DOHH2 (cell line): Measurements from ENCODE around the gene PELI2.

Source experiments
- H3F3A ChIP-seq: fragments of 200-600 bp; sonication (generic), shearing (Covaris generic); 2 replicates; pipeline ENCODE4 v1.6.0; 2016; ENCODE audit warnings: antibody characterized with exemption, mild to moderate bottlenecking; ENCODE audit not compliant: control insufficient read depth, insufficient read depth
- H3K27ac ChIP-seq: fragments of 200-600 bp; sonication (generic); 2 replicates; pipeline ENCODE4 v1.5.1; 2014; ENCODE audit warnings: low read depth, mild to moderate bottlenecking, low read length, moderate library complexity
- H3K27me3 ChIP-seq: fragments of 200-600 bp; sonication (generic); 2 replicates; pipeline ENCODE4 v1.6.1; 2014; ENCODE audit warnings: mild to moderate bottlenecking, low read length, mixed read lengths; ENCODE audit not compliant: control insufficient read depth
- H3K36me3 ChIP-seq: fragments of 200-600 bp; sonication (generic); 2 replicates; pipeline ENCODE4 v1.6.1; 2014; ENCODE audit warnings: mild to moderate bottlenecking, low read length, moderate library complexity, mixed read lengths; ENCODE audit not compliant: control insufficient read depth
- H3K4me1 ChIP-seq: fragments of 200-600 bp; sonication (generic); 2 replicates; pipeline ENCODE4 v1.6.1; 2014; ENCODE audit warnings: mild to moderate bottlenecking, low read length, mixed read lengths; ENCODE audit not compliant: control insufficient read depth
- H3K4me2 ChIP-seq: fragments of 200-600 bp; sonication (generic); 2 replicates; pipeline ENCODE4 v1.6.0; 2014; ENCODE audit warnings: mild to moderate bottlenecking, low read length, moderate library complexity
- H3K4me3 ChIP-seq: fragments of 200-600 bp; sonication (generic); 2 replicates; pipeline ENCODE4 v1.5.1; 2014; ENCODE audit warnings: mild to moderate bottlenecking, low read length, mixed read lengths
- H3K79me2 ChIP-seq: fragments of 200-600 bp; sonication (generic); 2 replicates; pipeline ENCODE4 v1.6.1; 2014; ENCODE audit warnings: mild to moderate bottlenecking, low read length, mixed read lengths; ENCODE audit not compliant: control insufficient read depth
- H3K9me2 ChIP-seq: fragments of 200-600 bp; sonication (generic); replicated peaks from 2 replicates; pipeline ENCODE4 v1.6.1; 2014; ENCODE audit warnings: mild to moderate bottlenecking, low read length, mixed read lengths; ENCODE audit not compliant: control insufficient read depth
- H3K9me3 ChIP-seq: fragments of 200-600 bp; sonication (generic); 2 replicates; pipeline ENCODE4 v1.6.1; 2014; ENCODE audit warnings: antibody characterized with exemption, low read length, mixed read lengths; ENCODE audit not compliant: control insufficient read depth, insufficient read depth
- H4K20me1 ChIP-seq: fragments of 200-600 bp; sonication (generic); 2 replicates; pipeline ENCODE4 v1.6.0; 2014; ENCODE audit warnings: low read depth, mild to moderate bottlenecking, antibody characterized with exemption, low read length, moderate library complexity; ENCODE audit not compliant: control insufficient read depth, insufficient read depth
- EZH2phosphoT487 ChIP-seq: fragments of 200-600 bp; sonication (generic); IDR thresholded peaks from 2 replicates; pipeline ENCODE4 v1.6.1; 2017; ENCODE audit warnings: borderline replicate concordance, mild to moderate bottlenecking, antibody characterized with exemption, low read length, moderate library complexity, mixed read lengths
- TF ChIP-seq, protein P1 (sequence below): fragments of 200-600 bp; sonication (generic); IDR thresholded peaks from one replicate; pipeline ENCODE4 v1.5.1; 2014; ENCODE audit warnings: antibody characterized with exemption, mild to moderate bottlenecking, low read depth, low read length; ENCODE audit not compliant: poor library complexity, severe bottlenecking

The PELI2 gene

DNA sequence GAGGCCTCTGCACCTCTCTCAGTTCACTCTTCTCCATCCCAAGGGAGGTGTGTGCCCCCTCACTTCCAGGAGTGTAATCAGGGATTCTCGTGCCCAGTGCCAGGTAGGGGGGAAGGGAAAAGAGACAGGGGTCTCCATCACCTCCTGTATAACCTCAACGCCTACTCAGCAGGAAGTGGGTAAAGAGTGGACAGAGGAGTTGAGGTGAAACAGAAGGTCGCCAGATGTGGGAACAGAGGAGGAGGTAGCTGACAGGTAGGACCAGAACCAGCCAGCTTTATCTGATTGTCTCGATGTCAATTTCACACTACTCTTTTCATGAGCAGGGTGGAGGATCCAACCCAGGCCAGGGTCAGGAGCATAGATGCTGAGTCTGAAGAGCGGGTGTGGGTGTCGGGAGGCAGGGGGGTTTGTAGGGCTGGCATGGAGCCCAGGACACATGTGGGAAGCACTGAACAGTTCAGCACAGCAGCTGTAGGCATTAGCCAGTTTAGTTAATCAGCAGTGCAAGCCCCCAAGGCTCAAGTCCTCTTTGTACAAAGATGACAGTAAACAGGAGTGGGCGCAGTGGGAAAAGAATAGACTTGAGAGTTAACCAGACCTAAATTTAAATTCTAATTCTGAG, 213.5 kb downstream of the PELI2 start:
- Histone ChIP-seq H3K9me3 (no peaks in the 10 kb centered on the region), H3K4me1 (no peaks in the 10 kb centered on the region), H3K27me3 (no peaks in the 10 kb centered on the region), H4K20me1 (no peaks in the 10 kb centered on the region), H3K4me3 (no peak overlapping the region), H3K9me2 (no peaks in the 10 kb centered on the region), H3K27ac (no peak overlapping the region), H3K4me2 (no peak overlapping the region), H3K79me2 (no peaks in the 10 kb centered on the region), H3K36me3 (no peaks in the 10 kb centered on the region), H3F3A (no peaks in the 10 kb centered on the region)
- TF ChIP-seq, protein P1, sequence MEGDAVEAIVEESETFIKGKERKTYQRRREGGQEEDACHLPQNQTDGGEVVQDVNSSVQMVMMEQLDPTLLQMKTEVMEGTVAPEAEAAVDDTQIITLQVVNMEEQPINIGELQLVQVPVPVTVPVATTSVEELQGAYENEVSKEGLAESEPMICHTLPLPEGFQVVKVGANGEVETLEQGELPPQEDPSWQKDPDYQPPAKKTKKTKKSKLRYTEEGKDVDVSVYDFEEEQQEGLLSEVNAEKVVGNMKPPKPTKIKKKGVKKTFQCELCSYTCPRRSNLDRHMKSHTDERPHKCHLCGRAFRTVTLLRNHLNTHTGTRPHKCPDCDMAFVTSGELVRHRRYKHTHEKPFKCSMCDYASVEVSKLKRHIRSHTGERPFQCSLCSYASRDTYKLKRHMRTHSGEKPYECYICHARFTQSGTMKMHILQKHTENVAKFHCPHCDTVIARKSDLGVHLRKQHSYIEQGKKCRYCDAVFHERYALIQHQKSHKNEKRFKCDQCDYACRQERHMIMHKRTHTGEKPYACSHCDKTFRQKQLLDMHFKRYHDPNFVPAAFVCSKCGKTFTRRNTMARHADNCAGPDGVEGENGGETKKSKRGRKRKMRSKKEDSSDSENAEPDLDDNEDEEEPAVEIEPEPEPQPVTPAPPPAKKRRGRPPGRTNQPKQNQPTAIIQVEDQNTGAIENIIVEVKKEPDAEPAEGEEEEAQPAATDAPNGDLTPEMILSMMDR = no peak
- TF ChIP-seq EZH2phosphoT487 = no peak

DNA sequence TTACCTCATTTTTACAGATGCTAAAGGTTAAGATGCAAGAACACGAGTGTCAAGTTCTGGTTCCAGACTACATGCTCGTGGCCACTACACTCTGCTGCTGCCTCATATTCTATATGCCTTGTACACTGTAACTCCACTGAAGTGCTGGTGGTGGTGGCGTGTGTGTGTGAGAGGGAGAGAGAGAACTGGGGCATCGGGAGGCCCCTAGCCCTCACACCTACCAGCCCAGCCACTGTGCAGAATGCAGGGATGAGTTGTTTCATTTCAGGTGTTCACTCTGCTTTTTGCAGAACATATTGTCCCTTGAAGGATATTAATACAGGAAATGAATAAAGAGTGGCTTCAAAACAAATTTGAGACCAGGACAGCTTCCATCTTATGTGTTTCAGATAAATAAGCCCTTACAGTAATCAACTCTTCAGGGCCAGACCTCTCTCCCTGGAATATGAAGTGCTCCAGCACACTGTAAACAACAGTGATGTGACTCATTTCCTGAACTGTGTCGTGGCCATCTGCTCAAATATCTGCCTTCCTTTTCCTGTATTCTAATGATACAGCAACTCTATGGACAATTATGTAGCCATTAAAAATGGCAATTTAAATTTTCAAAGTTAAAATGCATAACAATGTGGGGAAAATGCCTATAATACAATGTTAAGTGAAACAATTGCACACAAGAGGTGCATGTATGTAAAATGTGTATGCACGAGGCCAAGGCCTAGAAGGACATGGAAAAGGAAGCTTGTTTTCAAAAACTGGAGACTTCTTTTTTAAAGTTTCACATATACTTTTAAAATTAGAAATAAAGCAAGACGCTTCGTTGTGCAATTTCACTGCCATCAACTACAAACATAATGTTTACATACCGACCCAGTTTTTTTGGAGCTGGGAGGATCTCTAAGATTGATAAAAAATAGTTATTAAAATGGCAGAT, 215.4 kb downstream of the PELI2 start:
- no peak overlapping the region for H3K27ac ChIP-seq

DNA sequence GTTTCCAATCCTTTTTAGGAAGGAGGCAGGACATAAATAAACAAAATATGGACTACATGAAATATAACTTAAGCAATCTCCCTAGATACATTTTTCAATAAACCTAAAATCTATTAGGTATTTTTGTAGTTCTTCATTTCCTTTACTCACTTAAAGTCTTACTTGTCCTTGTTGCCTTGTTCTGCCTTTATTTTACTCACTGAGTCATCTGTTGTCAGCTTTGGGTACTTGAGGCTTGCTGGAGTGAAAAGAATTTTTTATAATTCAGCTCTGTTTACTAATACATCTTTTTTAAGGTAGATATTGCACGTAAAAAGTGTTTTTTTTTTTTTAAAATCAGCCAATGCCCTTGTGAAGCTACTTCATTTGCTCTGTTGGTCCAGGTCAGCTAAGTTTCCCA, 216.2 kb downstream of the PELI2 start:
- Histone ChIP-seq H4K20me1 (no peaks in the 10 kb centered on the region), H3K36me3 (no peaks in the 10 kb centered on the region), H3F3A (no peaks in the 10 kb centered on the region), H3K27ac (no peak overlapping the region), H3K4me3 (no peak overlapping the region), H3K27me3 (no peaks in the 10 kb centered on the region), H3K79me2 (no peaks in the 10 kb centered on the region), H3K4me2 (no peak overlapping the region), H3K9me2 (no peaks in the 10 kb centered on the region), H3K4me1 (no peaks in the 10 kb centered on the region), H3K9me3 (no peaks in the 10 kb centered on the region)
- TF ChIP-seq EZH2phosphoT487 = no peak
- TF ChIP-seq, protein P1 = no peak

More for the DNA sequence above, 215.4 kb downstream of the PELI2 start:
- H3K9me3 ChIP-seq = no peaks in the 10 kb centered on the region
- no peaks in the 10 kb centered on the region for H3K27me3 ChIP-seq
- TF ChIP-seq, protein P1 = no peak
- no peak for TF ChIP-seq EZH2phosphoT487
- H3K4me2 ChIP-seq = no peak overlapping the region
- no peaks in the 10 kb centered on the region for H4K20me1 ChIP-seq
- H3K4me1 ChIP-seq = no peaks in the 10 kb centered on the region
- H3K9me2 ChIP-seq = no peaks in the 10 kb centered on the region
- no peaks in the 10 kb centered on the region for H3K79me2 ChIP-seq
- H3K4me3 ChIP-seq = no peak overlapping the region
- no peaks in the 10 kb centered on the region for H3F3A ChIP-seq
- H3K36me3 ChIP-seq = no peaks in the 10 kb centered on the region
